HG03520 (cell line): Measurements from ENCODE around the gene ECD.

Experiments
- ATAC-seq: cut with Tn5 transposase; IDR thresholded peaks from one replicate; pipeline ENCODE4 v1.9.1; 2021; ENCODE audit warnings: mild to moderate bottlenecking, moderate library complexity; ENCODE audit not compliant: unreplicated experiment

Gene ECD

GRCh38 chr10:73099141-73099540 is 68.7 kb downstream of the ECD start:
- no peak for ATAC-seq

- peak; percentile 0 for ATAC-seq
Observed at GRCh38 chr10:73097305-73097670, 70.5 kb downstream of the ECD start.

DNA sequence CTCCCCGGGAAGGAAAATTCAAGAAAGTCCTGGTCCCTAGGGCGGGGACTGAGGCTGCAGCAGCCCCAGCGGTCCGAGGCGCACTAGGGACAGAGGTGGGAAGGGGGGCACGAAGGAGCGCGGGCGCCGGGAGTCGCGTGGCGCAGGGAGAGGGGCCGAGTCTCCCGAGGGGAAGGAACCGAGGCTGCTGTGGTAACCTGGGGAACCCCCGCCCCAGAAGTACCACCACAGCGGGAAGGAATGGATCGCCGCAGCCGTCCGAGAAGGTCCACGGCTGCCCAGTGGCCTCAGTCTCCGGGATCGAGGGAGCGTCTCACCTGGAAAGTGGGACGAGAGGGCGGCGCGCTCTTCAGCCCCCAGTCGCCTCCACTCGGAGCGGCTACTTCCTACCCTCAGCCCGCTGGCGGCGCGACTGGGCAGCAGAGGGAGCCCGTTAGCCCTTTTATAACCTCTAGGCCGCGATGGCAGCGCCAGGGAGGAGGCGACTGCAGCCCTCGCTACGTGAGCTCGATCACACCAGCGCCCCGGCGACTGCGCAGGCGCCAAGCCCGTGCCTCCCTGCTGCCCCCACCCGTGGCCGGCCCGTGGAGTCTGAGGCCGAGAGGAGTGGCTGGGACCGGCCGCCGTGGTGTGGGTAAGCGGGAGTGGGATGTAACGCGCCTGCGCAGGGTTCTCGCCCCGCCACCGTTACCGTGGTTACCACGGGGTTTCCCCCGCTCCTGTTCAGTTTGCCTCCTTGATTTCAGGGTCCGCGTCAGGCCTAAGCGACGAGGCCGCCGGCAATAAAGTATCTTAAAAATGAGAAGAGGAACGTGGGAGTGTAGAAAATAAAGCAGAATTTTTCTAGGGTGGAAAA is 71.1 kb downstream of the ECD start, which contains the start of gene P4HA1:
P4HA1 (minus strand) TSS at position 418 of the 856 bp plus-strand sequence. CDS start 21,983 bp downstream, outside the sequence.
- peak; percentile 83 for ATAC-seq

DNA sequence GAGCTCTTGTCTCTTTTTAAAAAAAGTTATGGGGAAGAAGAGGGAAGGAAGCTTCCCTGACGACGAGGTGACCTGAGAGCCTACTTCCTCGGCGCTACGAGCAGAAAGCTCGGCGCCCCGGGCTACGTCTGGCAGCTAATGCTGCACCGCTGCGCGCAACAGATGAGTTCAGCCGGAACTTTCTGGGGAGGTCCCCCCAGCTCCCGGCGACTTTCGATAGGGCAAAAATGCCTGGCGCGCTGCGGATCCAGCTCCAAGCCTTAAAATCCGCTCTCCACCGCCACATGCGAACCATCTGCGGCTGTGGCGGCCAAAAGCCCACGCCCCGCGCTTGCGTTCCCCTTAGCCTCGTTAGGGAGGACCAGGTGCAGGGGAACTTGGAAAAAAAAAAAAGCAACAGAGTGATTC is 71.8 kb downstream of the ECD start:
- peak; percentile 24 for ATAC-seq

DNA sequence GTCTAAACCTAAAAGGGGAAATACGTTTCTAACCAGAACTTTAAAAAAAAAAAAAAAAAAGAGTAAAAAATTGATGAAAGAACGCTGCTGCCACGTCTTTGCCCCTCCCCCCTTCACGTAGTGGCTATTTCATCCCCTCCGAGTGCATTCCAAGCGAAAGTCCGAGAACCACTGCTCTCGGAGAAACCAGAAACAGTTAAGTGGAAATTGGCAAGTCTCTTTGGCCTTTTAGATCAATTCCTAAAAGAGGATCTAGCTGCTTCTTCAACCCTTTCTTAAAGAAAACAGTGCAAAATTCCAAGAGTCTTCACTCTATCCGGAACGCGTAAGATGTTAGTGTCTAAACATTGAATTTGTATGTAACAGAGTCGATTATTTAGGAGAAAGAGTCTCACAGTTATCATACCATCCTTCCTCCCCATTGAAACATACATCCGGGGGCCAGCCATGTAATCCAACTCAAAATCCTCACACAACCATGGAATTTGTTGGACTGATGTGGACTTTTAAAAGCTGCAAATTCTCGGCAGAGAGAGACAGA is 72.3 kb downstream of the ECD start:
- ATAC-seq, result no peak

GRCh38 chr10:73094986-73095480 is 72.8 kb downstream of the ECD start:
- no peak for ATAC-seq

DNA sequence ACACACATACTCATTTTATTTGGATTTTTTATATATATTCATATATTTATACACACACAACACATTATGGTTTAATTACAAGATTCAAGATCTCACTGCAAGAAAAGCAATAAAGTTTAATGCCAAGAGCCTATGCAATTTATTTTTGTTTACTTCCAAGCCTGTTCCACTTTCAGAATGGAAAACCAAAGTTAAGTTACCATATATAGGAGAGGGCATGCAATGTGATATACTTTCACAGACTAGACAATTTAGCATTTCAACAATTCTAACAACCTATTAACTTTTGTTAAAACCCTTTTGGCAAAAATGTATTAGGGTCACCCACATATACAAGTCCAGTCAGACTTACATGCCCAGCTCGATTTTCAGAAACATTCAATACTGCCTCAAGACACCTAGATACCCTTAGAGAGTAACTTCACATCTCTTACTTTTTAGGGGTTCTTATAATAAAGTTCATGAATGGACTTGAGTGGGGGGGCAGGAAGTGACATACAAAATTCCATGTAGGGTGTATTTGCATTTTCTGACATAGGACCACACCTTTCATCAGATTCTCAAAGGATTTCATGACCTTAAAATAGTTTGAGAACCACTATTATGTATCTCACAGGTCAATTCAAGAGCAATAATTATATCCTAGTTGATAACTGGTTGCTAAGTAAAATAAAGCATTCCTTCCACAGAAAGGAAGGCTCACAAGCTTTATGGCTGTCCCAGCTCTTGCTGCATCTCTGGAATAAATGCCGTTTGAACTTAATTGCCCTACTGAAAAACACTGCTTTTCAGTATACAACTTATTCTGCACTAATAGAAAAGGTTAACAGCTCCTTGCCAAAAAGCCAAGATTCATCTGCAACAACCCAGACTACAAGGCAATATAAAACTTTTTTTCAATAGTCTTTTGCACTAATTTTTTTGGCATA is 73.6 kb downstream of the ECD start:
- ATAC-seq, result no peak

GRCh38 chr10:73092830-73093229 is 75.0 kb downstream of the ECD start:
- ATAC-seq, result no peak

GRCh38 chr10:73088304-73088703 is 79.5 kb downstream of the ECD start:
- ATAC-seq, result no peak

GRCh38 chr10:73086816-73087215 is 81.0 kb downstream of the ECD start:
- ATAC-seq, result no peak

- ATAC-seq, result no peak
Observed at GRCh38 chr10:73084209-73084608, 83.6 kb downstream of the ECD start.
